ENCODE data around the gene MST1. TPM values are rescaled to one million over a fixed set of nuclear protein-coding genes. Genes with fewer than 3 reads are reported as not detected.

Gene MST1
- total and polyA plus RNA-seq, 12 donors = 2.3 to 16.0 (median 3.8) TPM

- H3K4me1 ChIP-seq = peaks cover 2 to 14% (median 4%) of the 10 kb centered on the region in 9 donors
- H3K27me3 ChIP-seq = no peaks in the 10 kb centered on the region
- no peak overlapping the region for H3K4me3 ChIP-seq
- DNase-seq (no peak), ATAC-seq (no peak)
- intact Hi-C loops (cut with DNase I) = loop anchor here in 2 of 10 donors (5.0 kb wide), 2 partner anchors 126 to 131 kb away; no protein-coding TSS in a partner anchor
- H3K9me3 ChIP-seq = no peaks in the 10 kb centered on the region
- H3K27ac ChIP-seq = no peak overlapping the region
- WGBS, 2 donors = 54 to 58% methylated on average over 5 of the region's 5 CpGs
- no peak for TF ChIP-seq CTCF (IDR thresholded peaks at IDR 0.05)
- H3K36me3 ChIP-seq = no peaks in the 10 kb centered on the region
Observed at GRCh38 chr3:49668414-49668797, 20.9 kb downstream of the MST1 start.

GRCh38 chr3:49667701-49668413, 21.4 kb downstream of the MST1 start:
- ATAC-seq = no peak
- 85 to 86% methylated on average over 25 of the region's 25 CpGs for WGBS, 2 donors
- peaks cover 0 to 9% (median 0%) of the 10 kb centered on the region in 9 donors for H3K4me1 ChIP-seq
- no peak overlapping the region for H3K27ac ChIP-seq
- no peak for DNase-seq
- H3K4me3 ChIP-seq = no peak overlapping the region
- no peaks in the 10 kb centered on the region for H3K9me3 ChIP-seq
- no peak for TF ChIP-seq CTCF (IDR thresholded peaks at IDR 0.05)
- intact Hi-C loops (cut with DNase I) = loop anchor here in 2 of 10 donors (5.0 kb wide), 2 partner anchors 126 to 131 kb away; no protein-coding TSS in a partner anchor
- no peaks in the 10 kb centered on the region for H3K27me3 ChIP-seq
- no peaks in the 10 kb centered on the region for H3K36me3 ChIP-seq

- Histone ChIP-seq H3K4me1 (peaks cover 0 to 9% (median 0%) of the 10 kb centered on the region in 9 donors), H3K27ac (no peak overlapping the region), H3K27me3 (no peaks in the 10 kb centered on the region), H3K4me3 (no peak overlapping the region), H3K36me3 (no peaks in the 10 kb centered on the region), H3K9me3 (no peaks in the 10 kb centered on the region)
- ATAC-seq (no peak), DNase-seq (no peak)
- 43 to 49% methylated on average over 8 of the region's 8 CpGs for WGBS, 2 donors
- TF ChIP-seq CTCF (IDR thresholded peaks at IDR 0.05) = no peak
- intact Hi-C loops (cut with DNase I) = loop anchor here in 2 of 10 donors (5.0 kb wide), 2 partner anchors 124 to 129 kb away; no protein-coding TSS in a partner anchor
Observed at GRCh38 chr3:49666592-49666991, 22.7 kb downstream of the MST1 start.

- 91 to 94% methylated on average over 6 of the region's 6 CpGs for WGBS, 2 donors
- H3K27ac ChIP-seq = no peak overlapping the region
Observed at GRCh38 chr3:49665822-49666519, 23.3 kb downstream of the MST1 start.

More at GRCh38 chr3:49665822-49666519, 23.3 kb downstream of the MST1 start:
- H3K36me3 ChIP-seq = no peaks in the 10 kb centered on the region
- no peak for TF ChIP-seq CTCF (IDR thresholded peaks at IDR 0.05)
- DNase-seq (no peak), ATAC-seq (peak in 2 of 8 donors; percentile 10 to 30)
- peaks cover 0 to 9% (median 0%) of the 10 kb centered on the region in 9 donors for H3K4me1 ChIP-seq
- H3K27me3 ChIP-seq = no peaks in the 10 kb centered on the region
- H3K9me3 ChIP-seq = no peaks in the 10 kb centered on the region
- H3K4me3 ChIP-seq = no peak overlapping the region
- intact Hi-C loops (cut with DNase I) = loop anchor here in 2 of 10 donors (5.0 kb wide), 2 partner anchors 124 to 129 kb away; no protein-coding TSS in a partner anchor
